SHP77 treated with DMSO at 0.1 percent for 48 hours (cell line): ENCODE results near the gene JAML.
A peak's percentile ranks its signal among the peaks of the same experiment; 100 is the strongest.
"Not testable (repeated sequence)": the region's sequence is repeated elsewhere in the genome, so short reads cannot be mapped to it uniquely, and the experiment has no call there.

Experiments
- DNase-seq: peaks from one replicate; lab custom pipeline; 2025; lab: John Stamatoyannopoulos, UW

Gene JAML

DNA sequence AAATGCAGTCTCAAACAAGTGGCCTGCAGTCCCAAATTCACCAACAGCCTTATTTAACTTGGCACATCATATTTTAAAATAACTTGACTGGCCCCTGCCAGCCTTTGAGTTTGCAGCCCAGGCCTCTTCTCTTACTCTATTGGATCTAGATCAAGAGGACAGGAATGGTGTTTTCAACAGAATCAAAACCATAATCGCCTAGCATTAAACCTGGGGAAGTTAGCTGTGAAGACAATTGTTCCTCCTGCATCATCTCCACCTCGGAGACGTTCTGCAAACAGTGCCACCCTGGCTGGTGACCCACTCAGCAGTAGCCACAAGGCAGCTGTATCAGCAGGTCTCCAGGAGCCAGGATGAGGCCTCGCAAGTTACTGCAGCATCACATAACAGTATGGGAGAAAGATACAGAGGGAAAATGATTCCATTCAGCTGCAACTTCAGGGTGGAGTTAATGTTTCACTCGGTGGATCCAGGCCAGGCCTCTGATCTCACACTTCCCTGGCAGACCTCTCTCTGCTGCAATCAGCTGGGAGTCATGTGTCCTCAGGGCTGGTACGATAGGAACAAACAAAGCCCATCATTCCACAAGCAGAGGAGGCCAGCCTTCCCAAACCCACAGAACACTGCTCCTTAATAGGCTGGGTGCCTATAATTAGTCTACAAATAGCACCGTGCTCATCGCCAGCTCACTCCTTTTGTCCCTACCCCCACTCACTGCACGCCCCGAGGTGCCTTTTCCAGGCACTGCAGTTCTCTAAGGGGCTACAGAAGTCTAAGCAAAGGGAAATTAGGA, 29.8 kb downstream of the JAML start:
- no peak for DNase-seq

DNA sequence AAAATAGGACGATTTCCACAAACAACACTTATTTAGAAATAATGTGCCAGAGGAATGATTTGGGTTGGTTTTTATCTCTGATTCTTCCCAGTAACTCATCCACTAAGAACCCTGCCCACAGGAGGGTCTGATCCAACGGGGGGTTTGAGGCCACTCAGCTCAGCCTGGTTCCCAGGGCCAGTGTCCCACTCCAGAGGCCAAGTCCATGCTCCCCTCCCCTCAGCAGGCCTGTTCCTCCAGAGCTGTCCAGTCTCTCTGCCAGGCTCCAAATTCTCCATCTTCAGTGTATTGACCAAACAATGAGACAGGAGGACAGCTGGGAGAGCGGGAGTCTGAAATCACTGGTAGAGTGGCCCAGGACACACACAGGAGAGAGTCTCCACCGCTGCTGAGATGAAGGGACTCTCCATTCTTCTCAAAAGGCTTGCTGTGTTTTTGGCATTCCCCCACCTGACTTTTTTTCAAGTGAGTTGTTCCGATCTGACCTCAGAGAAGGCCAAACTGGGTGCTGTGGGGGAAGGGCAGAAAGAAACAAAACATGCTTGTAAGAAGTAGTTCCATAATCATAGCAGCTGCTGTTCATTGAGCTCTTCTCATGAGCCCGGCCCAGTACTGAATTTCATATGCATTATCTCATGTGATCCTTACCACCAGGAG, 30.8 kb downstream of the JAML start:
- no peak for DNase-seq

DNA sequence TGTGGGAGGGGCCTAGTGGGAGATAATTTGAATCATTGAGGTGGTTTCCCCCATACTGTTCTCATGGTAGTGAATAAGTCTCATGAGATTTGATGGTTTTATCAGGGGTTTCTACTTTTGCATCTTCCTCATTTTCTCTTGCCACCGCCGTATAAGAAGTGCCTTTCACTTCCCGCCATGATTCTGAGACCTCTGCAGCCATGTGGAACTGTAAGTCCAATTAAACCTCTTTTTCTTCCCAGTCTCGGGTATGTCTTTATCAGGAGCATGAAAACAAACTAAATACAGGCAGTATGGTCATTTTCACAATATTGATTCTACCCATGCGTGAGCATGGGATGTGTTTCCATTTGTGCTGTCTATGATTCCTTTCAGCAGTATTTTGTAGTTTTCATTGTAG, 32.0 kb downstream of the JAML start:
- not testable (repeated sequence) for DNase-seq

DNA sequence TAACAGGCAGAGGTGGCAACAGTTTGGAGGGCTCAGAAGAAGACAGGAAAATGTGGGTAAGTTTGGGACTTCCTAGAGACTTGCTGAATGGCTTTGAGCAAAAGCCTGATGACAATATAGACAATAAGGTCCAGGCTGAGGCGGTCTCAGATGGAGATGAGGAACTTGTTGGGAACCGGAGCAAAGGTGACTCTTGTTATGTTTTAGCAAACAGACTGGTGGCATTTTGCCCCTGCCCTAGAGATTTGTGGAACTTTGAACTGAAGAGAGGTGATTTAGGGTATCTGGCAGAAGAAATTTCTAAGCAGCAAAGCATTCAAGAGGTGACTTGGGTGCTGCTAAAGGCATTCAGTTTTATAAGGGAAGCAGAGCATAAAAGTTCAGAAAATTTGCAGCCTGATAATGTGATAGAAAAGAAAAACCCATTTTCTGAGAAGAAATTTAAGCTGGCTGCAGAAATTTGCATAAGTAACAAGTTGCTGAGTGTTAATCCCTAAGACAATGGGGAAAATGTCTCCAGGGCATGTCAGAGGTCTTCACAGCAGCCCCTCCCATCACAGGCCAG, 33.8 kb downstream of the JAML start:
- DNase-seq: not testable (repeated sequence)

DNA sequence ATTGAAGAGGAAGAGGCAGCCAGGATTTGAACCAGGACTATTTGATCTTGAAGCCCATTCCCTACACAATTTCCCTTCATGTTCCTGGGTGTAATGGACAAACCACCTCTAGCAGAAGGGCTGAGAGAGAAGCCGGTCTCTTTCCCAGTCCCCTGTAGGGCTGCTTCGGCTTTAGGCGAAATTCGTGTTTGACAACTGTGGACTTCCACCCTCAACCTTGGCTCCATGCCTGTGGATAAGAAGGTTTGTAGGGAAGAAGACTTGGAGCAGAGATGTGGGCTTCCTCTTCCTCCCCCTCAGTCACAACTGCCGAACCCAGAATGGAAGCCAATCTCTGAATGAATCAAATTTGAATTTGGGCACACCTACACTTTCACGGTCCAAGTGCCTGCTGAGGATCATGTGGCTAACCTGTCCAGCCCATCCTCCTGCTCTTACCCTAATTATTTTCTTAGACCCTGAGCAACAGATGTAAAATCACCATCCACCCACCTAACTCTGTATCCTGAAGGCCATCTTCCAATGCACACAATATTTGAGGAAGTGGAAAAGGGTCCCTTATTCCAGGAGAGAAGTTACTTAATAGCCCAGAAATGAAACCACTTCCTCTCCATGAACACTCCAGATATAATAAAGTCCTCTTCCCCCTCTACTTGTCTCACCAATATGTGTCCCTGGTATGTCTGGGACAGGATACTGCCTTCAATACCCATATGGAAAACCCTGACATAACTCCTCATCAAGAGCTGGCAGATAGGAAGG, 38.3 kb downstream of the JAML start:
- no peak for DNase-seq

DNA sequence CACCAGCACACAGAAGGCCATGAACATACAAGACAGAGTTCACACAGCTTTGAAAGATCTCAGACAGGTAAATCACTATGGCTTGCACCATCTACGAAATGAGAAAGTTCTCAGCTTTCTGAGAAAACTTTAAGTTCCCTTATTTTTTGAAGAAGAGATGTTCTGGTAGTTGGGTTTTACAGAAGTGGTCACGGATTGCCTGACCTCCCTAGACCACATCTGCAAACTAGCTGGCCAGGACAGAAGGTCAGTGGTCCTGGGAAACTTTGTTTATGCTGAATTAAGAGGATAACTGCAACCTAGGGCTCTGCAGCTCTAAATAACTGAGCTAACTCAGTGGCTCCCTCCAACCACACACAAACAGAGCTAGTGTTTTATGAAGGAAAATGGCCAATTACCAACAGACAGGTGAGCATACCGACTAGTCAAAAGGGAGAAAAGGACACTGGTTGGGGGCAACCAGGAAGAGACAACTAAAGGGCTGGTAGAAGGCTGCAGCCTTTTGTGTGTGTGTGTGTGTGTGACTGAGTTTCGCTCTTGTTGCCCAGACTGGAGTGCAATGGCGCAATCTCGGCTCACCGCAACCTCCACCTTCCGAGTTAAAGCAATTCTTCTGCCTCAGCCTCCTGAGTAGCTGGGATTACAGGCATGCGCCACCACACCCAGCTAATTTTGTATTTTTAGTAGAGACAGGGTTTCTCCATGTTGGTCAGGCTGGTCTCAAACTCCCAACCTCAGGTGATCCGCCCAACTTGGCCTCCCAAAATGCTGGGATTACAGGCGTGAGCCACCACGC, 39.8 kb downstream of the JAML start:
- DNase-seq: no peak

DNA sequence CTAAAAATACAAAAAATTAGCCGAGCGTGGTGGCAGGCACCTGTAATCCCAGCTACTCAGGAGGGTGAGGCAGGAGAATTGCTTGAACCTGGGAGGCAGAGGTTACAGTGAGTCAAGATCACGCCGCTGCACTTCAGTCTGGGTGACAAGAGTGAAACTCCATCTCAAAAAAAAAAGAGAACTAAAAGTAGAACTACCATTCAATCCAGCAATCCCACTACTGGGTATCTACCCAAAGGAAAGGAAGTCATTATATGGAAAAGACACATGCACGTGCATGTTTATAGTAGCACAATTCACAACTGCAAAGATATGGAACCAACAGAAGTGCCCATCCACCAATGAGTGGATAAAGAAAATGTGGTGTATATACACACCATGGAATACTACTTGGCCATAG, 41.1 kb downstream of the JAML start:
- not testable (repeated sequence) for DNase-seq

DNA sequence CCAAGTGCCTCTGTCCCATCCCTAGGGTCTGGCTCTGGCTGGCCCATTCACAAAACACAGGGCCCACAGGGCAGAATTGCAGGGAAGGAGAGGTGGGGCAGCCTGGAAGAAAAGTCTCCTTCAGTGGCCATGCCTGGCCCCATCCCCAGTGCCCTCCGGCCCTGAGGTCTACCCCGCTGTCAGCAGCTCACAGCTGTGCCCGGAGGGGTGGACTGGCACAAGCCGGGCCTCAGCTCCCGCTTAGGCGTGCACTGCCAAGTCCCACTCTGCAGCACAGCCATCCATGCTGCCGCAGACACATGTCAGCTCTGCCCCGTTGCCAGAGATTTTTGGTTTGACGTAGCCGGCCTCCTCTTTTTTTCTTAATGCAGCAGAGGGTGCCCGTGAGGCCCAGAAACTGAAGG, 44.5 kb downstream of the JAML start:
- no peak for DNase-seq

DNA sequence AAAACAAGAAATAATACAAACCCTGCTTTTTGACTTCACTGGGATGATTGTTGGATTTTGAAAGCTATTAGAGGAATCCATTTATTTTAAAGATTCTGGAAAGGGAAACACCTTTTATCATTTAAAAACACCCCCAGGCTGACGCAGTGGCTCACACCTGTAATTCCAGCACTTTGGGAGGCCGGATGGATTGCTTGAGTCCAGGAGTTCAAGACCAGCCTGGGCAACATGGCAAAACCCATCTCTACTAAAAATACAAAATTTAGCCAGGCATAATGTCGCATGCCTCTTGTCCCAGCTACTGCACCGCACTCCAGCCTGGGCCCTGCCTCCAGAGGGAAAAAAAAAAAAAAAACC, 48.1 kb downstream of the JAML start:
- DNase-seq: no peak

DNA sequence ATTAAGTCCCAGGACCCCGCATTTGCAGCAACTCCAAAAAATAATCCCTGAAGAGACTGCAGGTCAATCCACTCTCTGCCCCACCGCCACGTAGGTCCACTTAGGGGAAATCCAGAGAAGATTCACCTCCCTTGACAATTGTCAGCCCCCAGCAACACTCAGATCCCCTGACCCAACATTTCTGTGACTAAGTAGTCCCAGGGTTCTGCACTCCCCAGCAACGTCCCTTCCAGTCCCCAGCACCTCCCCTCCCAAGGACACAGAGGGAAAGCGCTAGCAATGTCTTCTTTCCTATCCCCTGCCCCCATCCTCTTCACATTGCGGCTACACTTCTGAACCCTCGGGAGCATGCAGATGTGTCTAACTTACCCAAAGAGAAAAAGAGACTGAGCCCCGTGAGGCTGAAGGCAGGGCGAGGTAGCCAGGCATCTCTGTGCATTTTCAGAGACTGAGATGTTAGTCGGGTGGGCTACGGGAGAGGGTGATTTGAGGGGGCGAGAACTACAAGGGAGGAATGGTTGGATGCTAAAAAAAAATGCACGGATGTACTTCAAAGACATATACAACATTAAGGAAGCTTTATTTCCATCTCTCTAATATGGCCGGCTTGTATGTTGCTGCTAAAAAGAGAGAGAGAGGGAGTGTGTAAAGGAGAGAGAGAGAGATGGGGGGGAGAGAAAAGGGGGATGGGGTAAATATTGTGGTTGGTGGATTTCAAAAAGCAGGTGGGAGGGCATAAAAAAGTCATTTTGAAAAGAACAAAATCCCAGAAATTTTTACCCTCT, 48.6 kb downstream of the JAML start, which contains the start of gene SCN2B:
Gene SCN2B, minus strand, starts transcription at position 647 of the 785 bp plus-strand sequence. Its CDS starts 208 bp downstream, at position 439.
- DNase-seq: no peak

DNA sequence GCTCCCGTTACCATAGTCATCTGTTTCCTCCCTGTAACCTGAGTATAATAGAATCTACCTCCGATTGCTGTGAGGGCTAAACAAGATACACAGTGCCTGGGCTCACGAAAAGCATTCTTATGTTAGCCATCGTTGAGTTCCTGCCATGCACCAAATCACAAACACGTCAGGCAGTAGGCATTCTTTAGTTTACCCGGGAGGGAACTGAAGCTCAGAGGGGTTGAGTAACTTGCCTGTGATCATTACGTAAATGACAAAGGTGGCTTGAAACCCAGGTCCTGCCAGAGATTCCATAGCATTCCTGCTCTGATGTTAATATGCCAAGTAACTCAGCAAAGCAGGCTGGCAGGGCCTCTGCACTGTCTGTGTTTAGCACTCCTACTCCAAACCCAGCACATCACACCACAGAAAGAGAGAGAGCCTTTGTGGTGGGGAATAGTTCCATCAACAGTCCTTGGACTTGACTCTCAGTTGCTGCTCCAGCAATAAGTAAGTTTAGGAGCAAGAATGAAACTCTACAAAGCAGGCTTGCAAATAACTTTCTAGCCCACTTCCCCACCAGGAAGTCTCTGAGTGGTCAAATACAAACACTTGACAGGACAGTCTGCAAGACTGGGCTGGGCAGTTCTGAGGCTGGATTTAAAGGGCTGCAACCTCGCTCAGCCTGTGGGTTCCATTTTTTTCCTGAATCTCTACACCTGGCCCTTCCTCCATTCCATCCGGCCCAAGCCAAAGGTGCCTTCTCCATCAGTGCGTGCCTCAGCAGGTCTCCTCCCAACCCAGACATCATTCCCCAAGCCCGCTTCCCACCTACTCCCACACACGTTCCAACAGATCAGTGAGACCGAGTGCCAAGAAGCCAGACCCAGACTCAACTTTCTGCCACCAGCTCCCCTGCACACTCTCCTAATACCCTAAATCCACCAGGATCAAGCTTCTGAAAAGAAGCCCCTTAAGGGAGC, 49.5 kb downstream of the JAML start:
- no peak for DNase-seq

DNA sequence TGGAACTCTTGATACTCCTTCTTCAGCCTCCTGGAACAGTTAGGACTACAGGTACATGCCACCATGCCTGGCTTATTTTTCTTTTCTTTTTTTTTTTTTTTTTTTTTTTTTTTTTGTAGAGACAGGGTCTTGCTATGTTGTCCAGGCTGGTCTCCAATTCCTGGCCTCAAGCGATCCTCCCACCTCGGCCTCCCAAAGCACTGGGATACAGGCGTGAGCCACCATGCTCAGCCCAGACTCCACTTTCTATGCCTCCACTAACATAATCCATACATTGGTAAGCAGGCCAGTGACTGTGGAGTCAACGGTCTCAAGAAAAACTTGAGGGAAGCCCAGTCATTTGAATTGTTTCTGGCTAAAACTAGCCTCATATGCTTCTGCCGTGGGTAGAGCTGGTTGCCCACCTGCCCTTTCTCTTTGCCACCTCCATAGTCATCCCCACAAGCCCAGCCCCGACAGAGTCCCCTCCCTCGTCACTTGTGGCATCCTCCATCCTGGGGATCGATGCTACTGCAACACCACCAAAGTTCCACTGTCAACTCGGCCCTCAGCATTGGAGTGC, 50.7 kb downstream of the JAML start:
- DNase-seq: no peak

DNA sequence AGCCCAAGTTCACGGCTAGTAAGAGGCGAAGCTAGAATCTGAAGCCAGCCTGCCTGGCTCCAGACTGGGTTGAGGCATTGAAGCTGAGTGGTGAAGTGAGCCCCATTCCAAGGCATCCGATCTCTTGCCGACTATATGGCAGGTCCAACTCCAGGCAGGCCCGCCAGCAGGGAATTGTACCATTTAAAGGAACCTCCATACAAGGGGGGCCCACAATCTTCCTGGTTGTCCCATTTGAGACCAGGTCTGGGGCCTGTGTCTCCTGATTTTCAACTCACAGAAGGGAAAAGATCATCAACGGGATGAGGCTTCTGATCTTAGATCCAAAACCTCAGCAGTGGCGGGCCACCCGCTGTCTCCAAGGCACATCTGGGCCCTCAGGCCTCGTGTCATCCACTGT, 52.5 kb downstream of the JAML start:
- no peak for DNase-seq

DNA sequence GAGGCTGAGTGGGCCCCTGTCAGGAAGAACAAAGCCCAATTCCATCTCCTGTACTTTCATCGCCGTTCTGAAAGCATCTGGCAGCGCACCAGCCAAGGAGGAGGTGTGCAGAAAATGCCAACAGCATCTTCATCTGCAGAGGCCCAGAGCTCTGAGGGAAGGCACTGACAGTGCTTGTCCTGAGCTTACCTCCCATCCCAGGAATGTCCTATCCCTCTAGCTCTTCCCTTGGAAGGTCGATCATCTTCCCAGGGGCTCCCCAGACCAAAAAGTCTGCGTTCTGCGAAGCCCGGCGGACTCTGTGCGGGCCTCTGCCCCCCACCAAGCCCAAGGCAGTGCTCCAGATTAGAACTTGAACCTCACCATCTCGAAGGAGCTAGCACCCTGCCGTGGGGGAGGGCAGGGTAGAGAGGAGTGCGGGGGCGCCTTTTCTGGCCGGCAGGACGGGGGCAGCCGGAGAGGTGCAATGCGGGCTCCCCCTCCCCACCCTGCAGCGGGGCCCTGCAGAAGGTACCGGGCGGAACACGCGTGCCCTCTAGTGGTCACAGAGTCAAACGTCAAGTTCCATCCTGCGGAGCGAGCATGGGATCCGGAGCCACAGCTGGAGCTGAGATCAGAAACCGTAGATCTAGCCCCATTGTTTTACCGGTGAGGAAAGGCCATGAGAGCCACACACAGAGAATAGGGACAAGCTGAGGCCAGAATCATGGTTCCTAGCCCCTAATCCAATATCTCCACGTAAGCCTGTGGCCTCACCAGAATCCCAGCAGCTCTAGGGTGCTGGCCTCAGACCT, 53.3 kb downstream of the JAML start:
- peak; percentile 45 for DNase-seq

DNA sequence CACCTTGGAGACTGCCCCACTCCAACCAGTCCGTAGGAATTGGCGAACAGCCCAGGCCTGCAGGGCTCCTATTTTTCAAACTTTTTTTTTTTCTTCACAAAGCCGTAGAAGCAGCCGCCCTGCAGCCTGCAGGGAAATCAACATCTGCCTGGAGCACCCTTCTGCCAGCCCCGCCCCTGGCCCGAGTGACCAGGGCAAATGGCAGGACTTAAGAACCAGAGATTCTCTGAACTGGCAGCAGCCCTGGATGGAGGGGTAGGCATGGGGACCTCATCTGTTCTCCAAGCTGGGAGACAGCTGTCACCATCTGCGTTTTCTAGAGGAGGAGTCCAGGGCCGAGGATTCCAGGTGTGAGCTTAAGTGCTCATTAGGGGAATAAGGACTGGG, 53.9 kb downstream of the JAML start:
- no peak for DNase-seq

DNA sequence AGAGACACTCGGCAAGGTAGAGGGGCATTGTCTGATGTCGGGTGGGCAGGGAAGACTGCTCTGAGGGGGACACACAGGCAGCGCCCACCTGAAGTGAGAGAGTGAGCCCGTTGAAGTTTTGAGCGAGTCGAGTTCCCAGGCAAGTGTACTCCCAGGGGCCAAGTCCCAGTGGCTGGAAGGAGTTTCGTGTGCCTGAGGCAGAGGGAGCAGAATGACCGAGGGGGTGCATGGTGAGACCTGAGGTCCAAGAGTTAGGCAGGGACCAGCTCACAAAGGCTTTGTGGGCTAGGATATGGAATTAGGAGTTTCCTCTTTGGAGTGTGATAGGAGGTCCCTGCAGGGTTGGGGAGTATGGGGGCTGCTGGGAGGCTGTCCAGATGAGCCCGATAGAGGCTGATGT, 54.6 kb downstream of the JAML start:
- DNase-seq: no peak

DNA sequence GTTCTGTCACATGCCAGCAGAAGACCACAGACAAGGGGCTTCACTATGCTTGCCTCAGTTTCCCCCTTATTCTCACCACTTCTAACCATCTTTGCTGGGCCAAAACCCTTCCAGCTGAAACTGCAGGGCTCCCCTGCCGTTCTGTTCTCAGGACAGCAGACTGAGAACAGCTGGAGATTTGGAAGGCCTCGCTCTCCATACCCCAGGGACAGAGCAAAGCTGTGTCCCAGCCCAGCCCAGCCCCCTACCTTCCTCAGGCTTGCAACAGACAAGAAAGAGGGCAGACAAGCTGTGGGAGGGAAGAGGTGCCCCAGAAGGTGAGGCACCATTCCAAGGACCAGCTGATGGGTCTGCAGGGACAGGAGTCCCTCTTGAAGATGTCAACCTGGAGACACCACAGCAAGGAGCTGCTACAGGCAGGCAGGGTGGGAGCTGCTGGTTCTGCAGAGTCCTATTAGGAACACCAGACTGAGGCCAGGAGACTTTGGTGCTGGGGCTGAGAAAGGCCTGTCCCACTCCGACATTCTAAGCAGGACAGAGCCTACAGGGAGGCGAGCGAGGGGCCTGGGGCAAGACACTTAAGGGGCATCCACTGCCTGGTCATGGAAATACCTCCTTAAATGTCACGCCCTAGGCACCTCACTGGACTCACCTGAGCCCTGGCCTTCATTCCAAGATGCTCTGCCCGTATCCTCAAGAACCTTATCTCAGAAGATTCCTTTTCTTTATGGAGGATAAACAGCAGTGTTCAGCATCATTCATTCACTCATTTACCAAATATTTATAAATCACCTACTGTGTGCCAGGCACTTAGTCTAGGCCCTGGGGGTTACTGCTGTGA, 55.3 kb downstream of the JAML start:
- DNase-seq: no peak

DNA sequence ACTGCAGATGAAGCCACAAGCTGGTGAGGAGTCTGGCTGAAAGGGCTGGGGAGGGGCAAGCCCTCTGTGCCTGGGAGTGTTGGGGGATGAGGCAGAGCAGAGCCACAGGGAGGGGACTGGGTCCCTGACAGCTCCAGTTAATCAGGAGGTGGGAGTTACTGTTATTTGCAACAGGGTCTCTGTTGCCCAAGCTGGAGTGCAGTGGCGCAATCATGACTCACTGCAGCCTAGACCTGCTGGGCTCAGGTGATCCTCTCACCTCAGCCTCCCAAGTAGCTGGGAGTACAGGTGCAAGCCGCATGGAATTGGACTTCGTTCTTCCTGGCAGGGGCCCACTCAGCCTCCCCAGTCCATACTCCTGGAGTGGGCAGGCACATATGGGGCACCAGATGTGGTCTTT, 56.1 kb downstream of the JAML start:
- no peak for DNase-seq
